Testis (tissue), 3 donors: ENCODE results near the gene RASGEF1C. TPM values are rescaled to one million over a fixed set of nuclear protein-coding genes. Genes with fewer than 3 reads are reported as not detected.

Source experiments
- DNase-seq: peaks from one replicate; pipeline ENCODE4 v3.0.0-alpha.2; 2019
- H3K27ac ChIP-seq, 2 donors: fragments of 200-600 bp; sonication (generic); one replicate each; pipeline ENCODE4 v1.5.1; 2019
- H3K27me3 ChIP-seq: fragments of 200-600 bp; sonication (generic); one replicate; pipeline ENCODE4 v1.5.1; 2019
- H3K36me3 ChIP-seq: fragments of 200-600 bp; sonication (generic); one replicate; pipeline ENCODE4 v1.5.1; 2017; ENCODE audit warnings: low read depth; ENCODE audit errors: missing control alignments
- H3K4me1 ChIP-seq: fragments of 200-600 bp; sonication (generic); one replicate; pipeline ENCODE4 v1.5.1; 2019
- H3K4me3 ChIP-seq, 2 donors: fragments of 200-600 bp; sonication (generic); one replicate each; pipeline ENCODE4 v1.5.1; 2017 to 2019
- H3K9me3 ChIP-seq: fragments of 200-600 bp; sonication (generic); one replicate; pipeline ENCODE4 v1.5.1; 2017
- CTCF ChIP-seq, 3 experiments: fragments of 450-650 bp in 2 of 3; fragments of 200-600 bp in 1 of 3; sonication (generic) in 1 of 3; IDR thresholded peaks; one replicate each; pipeline ENCODE4 v1.5.1; 2016 to 2019; ENCODE audit warnings: antibody characterized with exemption in 3 of 3, mild to moderate bottlenecking in 2 of 3, moderate library complexity in 1 of 3
- POLR2A ChIP-seq: fragments of 450-650 bp; IDR thresholded peaks from one replicate; pipeline ENCODE4 v1.6.1; 2017; ENCODE audit warnings: antibody characterized with exemption, mild to moderate bottlenecking, moderate library complexity
- WGBS, 2 donors: methylation state at CpG; one replicate each; pipeline ENCODE4 v1.1.5; 2018; 5-methylcytosine and 5-hydroxymethylcytosine counted together
- intact Hi-C: fragments of 100-400 bp; cut with DNase I; formaldehyde crosslinking; loops from one replicate; pipeline ENCODE4 v1.15.1; 2023; ENCODE audit warnings: low total_unique reads
- polyA plus RNA-seq: library from polyadenylated mRNA; stranded (reverse); fragments of 350-450 nt; fragmentation: Illumina TruSeq; extraction: RNeasy Lipid Tissue Mini Kit (QIAGEN cat#74804); gene quantifications from one replicate; pipeline ENCODE4 v1.2.3, GENCODE V29; 2014; ENCODE audit warnings: low read depth, low replicate concordance; ENCODE audit not compliant: insufficient read depth
- total RNA-seq, 2 donors: library from RNA; depleted of rRNA; stranded (reverse); fragments of >200 nt; gene quantifications; one replicate each; pipeline ENCODE4 v1.2.3, GENCODE V29; 2016

Gene RASGEF1C
- total and polyA plus RNA-seq, 3 donors from 2014 or later: 8.0 to 19.0 (median 8.5) TPM

- Histone ChIP-seq H3K4me1 (no peaks in the 10 kb centered on the region), H3K9me3 (no peaks in the 10 kb centered on the region), H3K27me3 (no peaks in the 10 kb centered on the region), H3K36me3 (no peaks in the 10 kb centered on the region), H3K27ac (no peak overlapping the region), H3K4me3 (no peak overlapping the region)
- intact Hi-C loops: no loop called here
- no peak for TF ChIP-seq POLR2A
- TF ChIP-seq CTCF (IDR thresholded peaks at IDR 0.05): no peak
- WGBS, 2 donors: 94 to 95% methylated on average over 1 of the region's 1 CpG
- DNase-seq: no peak
These were observed 152.9 kb downstream of the RASGEF1C start for GRCh38 chr5:180056153-180056552.

DNA sequence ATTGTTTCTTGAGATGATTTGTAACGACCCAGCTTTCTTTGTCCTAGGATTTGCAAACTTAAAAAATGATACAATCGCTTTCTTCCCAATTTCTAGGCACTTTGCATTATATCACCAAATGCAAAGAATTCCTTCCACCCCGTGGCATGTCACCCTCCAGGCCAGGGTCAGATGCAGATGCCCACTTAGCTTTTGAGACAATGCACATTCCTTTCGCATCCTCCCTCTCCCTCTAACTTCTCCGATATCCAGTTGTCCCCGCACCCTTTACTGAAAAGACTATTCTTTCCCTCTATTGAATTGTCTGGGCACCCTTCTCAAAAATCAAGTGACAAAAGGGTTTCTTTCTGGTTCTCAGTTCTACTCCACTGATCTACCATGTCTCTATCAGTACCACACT lies 154.8 kb downstream of the RASGEF1C start:
- 57 to 67% methylated on average over 6 of the region's 6 CpGs for WGBS, 2 donors
- Histone ChIP-seq H3K36me3 (no peaks in the 10 kb centered on the region), H3K4me3 (no peak overlapping the region), H3K9me3 (no peaks in the 10 kb centered on the region), H3K4me1 (no peaks in the 10 kb centered on the region), H3K27ac (no peak overlapping the region), H3K27me3 (no peaks in the 10 kb centered on the region)
- intact Hi-C loops: no loop called here
- no peak for DNase-seq
- no peak for TF ChIP-seq POLR2A
- TF ChIP-seq CTCF (IDR thresholded peaks at IDR 0.05): no peak

GRCh38 chr5:180053061-180053602 lies 155.9 kb downstream of the RASGEF1C start:
- Histone ChIP-seq H3K4me3 (no peak overlapping the region), H3K4me1 (no peaks in the 10 kb centered on the region), H3K9me3 (no peaks in the 10 kb centered on the region), H3K36me3 (no peaks in the 10 kb centered on the region), H3K27me3 (no peaks in the 10 kb centered on the region), H3K27ac (no peak overlapping the region)
- DNase-seq: no peak
- intact Hi-C loops: no loop called here
- TF ChIP-seq POLR2A (no peak), CTCF (IDR thresholded peaks at IDR 0.05) (no peak)
- WGBS, 2 donors: 87 to 91% methylated on average over 8 of the region's 8 CpGs

- Histone ChIP-seq H3K4me1 (no peaks in the 10 kb centered on the region), H3K27me3 (no peaks in the 10 kb centered on the region), H3K9me3 (no peaks in the 10 kb centered on the region), H3K27ac (no peak overlapping the region), H3K4me3 (no peak overlapping the region), H3K36me3 (no peaks in the 10 kb centered on the region)
- intact Hi-C loops: no loop called here
- TF ChIP-seq POLR2A (no peak), CTCF (IDR thresholded peaks at IDR 0.05) (no peak)
- 84 to 89% methylated on average over 5 of the region's 5 CpGs for WGBS, 2 donors
- no peak for DNase-seq
These were observed 156.7 kb downstream of the RASGEF1C start for GRCh38 chr5:180052211-180052818.

Other genes with a start within 250 kb of the RASGEF1C start
- gene RNF130, start 137.5 kb downstream of the RASGEF1C start, total RNA-seq: 10 to 100 TPM; 56.5 to 65.0 TPM
- gene RNF130, start 137.5 kb downstream of the RASGEF1C start, polyA plus RNA-seq: 44.3 TPM
- 10 to 100 TPM; 54.3 to 57.0 TPM for gene MAPK9, start 82.9 kb upstream of the RASGEF1C start, total RNA-seq
- gene MAPK9, start 82.9 kb upstream of the RASGEF1C start, polyA plus RNA-seq: 34.9 TPM
- gene GFPT2, start 144.1 kb upstream of the RASGEF1C start, total RNA-seq: 10 to 100 TPM; 17.9 to 21.7 TPM
- gene GFPT2, start 144.1 kb upstream of the RASGEF1C start, polyA plus RNA-seq: 17.6 TPM